K562 (cell line): Measurements from ENCODE around the gene SCN5A. TPM values are rescaled to one million over a fixed set of nuclear protein-coding genes. Genes with fewer than 3 reads are reported as not detected.

Experiments used
- ATAC-seq: fragments of 200-7000 bp; cut with Tn5 transposase; 3 replicates; pipeline ENCODE4 v1.9.1; 2020; ENCODE audit warnings: moderate library complexity
- BruUV-seq: library from RNA; stranded (reverse); fragments of 400-500 nt; replicated peaks from 2 replicates; lab custom pipeline; 2021; lab: Mats Ljungman, UMichigan
- CTCF ChIA-PET: fragments of 300-600 bp; formaldehyde crosslinking; extraction: SDS; loops from one replicate; lab custom pipeline; 2021; ENCODE audit warnings: low intra/inter-chr PET ratio; lab: Yijun Ruan, JAX
- POLR2A ChIA-PET: fragments of 300-600, 350-650 bp; sonication (Branson Sonifier 250); formaldehyde crosslinking; extraction: SDS; loops from one replicate; lab custom pipeline; 2021; ENCODE audit warnings: antibody characterized with exemption, inconsistent platforms; lab: Yijun Ruan, JAX
- DNase-seq, 4 experiments: peaks; one replicate each; pipeline versions ENCODE4 v3.0.0 to v3.0.0-alpha.2; 2011 to 2018; ENCODE audit warnings: low spot score in 3 of 4, mixed read lengths in 3 of 4; ENCODE audit errors: extremely low read depth in 1 of 4
- FAIRE-seq: peaks from 2 replicates; lab custom pipeline; 2011; peaks lifted over from hg19 to GRCh38; lab: Jason Lieb, UNC
- H2AFZ ChIP-seq: 2 replicates; pipeline ENCODE4 v1.6.0; 2011; ENCODE audit warnings: low read depth, low read length, control low read depth, inconsistent platforms
- H3K27ac ChIP-seq: fragments of 200-600 bp; 3 replicates; pipeline ENCODE4 v1.8.0; 2011; ENCODE audit warnings: low read depth, mild to moderate bottlenecking, control low read depth, inconsistent platforms, low read length, moderate library complexity, mixed read lengths; ENCODE audit errors: extremely low read depth
- H3K27me3 ChIP-seq, 2 experiments: fragments of 300-600 bp in 1 of 2; 2 replicates in 1 of 2; 3 replicates in 1 of 2; pipeline versions ENCODE4 v1.6.0 to v1.8.0; 2011; ENCODE audit warnings: inconsistent platforms in 2 of 2, low read length in 2 of 2, mild to moderate bottlenecking in 1 of 2, mixed read lengths in 1 of 2, moderate library complexity in 1 of 2; ENCODE audit not compliant: control insufficient read depth in 2 of 2, insufficient read depth in 2 of 2
- H3K36me3 ChIP-seq: fragments of 300-600 bp; 3 replicates; pipeline ENCODE4 v1.8.0; 2011; ENCODE audit warnings: mild to moderate bottlenecking, low read length, inconsistent platforms; ENCODE audit not compliant: control insufficient read depth, insufficient read depth
- H3K4me1 ChIP-seq, 2 experiments: fragments of 200-600 bp in 1 of 2; replicated peaks in 1 of 2; 2 replicates in 1 of 2; 3 replicates in 1 of 2; pipeline versions ENCODE4 v1.5.1 to v1.8.0; 2011; ENCODE audit warnings: inconsistent platforms in 2 of 2, low read length in 2 of 2, mild to moderate bottlenecking in 1 of 2, mixed read lengths in 1 of 2, moderate library complexity in 1 of 2; ENCODE audit not compliant: control insufficient read depth in 2 of 2, insufficient read depth in 2 of 2
- H3K4me2 ChIP-seq: 2 replicates; pipeline ENCODE4 v1.6.1; 2011; ENCODE audit warnings: low read length, control low read depth, inconsistent platforms, mixed read lengths; ENCODE audit not compliant: insufficient read depth
- H3K4me3 ChIP-seq: fragments of 200-600 bp; sonication (generic), shearing (Covaris generic); 2 replicates; pipeline ENCODE4 v1.5.1; 2016; ENCODE audit warnings: control low read depth, inconsistent platforms
- H3K79me2 ChIP-seq: fragments of 200-600 bp; 3 replicates; pipeline ENCODE4 v1.8.0; 2011; ENCODE audit warnings: low read length, inconsistent platforms; ENCODE audit not compliant: control insufficient read depth, insufficient read depth
- H3K9ac ChIP-seq, 2 experiments: 2 replicates each; pipeline versions ENCODE4 v1.6.0 to v1.6.1; 2011; ENCODE audit warnings: low read depth in 2 of 2, low read length in 2 of 2, control low read depth in 1 of 2, inconsistent platforms in 1 of 2, mild to moderate bottlenecking in 1 of 2, mixed read lengths in 1 of 2; ENCODE audit not compliant: insufficient read depth in 1 of 2
- H3K9me1 ChIP-seq: one replicate; pipeline ENCODE4 v1.6.0; 2011; ENCODE audit warnings: inconsistent platforms, mild to moderate bottlenecking, low read length, moderate library complexity; ENCODE audit not compliant: control insufficient read depth, insufficient read depth
- H3K9me3 ChIP-seq: replicated peaks from 2 replicates; pipeline ENCODE4 v1.5.1; 2011; ENCODE audit warnings: low read depth, low read length, inconsistent platforms; ENCODE audit not compliant: control insufficient read depth, insufficient read depth
- H4K20me1 ChIP-seq: replicated peaks from 2 replicates; pipeline ENCODE4 v1.6.1; 2011; ENCODE audit warnings: low read length, inconsistent platforms, mixed read lengths; ENCODE audit not compliant: control insufficient read depth, insufficient read depth
- C11orf30 ChIP-seq: fragments of 450-650 bp; IDR thresholded peaks from 2 replicates; pipeline ENCODE4 v1.6.1; 2016; ENCODE audit warnings: low read depth, mild to moderate bottlenecking
- GATAD2B ChIP-seq: fragments of 450-650 bp; IDR thresholded peaks from 2 replicates; pipeline ENCODE4 v1.6.1; 2017; ENCODE audit warnings: mild to moderate bottlenecking, borderline replicate concordance
- MAFF ChIP-seq: IDR thresholded peaks from 2 replicates; pipeline ENCODE4 v1.6.1; 2012; ENCODE audit warnings: low read length, improper control_type of control experiment
- MAFG ChIP-seq: fragments of 450-650 bp; conservative IDR thresholded peaks from 2 replicates; pipeline ENCODE4 v1.6.1; 2016; ENCODE audit warnings: missing genetic modification characterization, missing compliant biosample characterization
- MAFK ChIP-seq: IDR thresholded peaks from 2 replicates; pipeline ENCODE4 v1.6.1; 2011; ENCODE audit warnings: low read length, improper control_type of control experiment
- NFE2 ChIP-seq: IDR thresholded peaks from 2 replicates; pipeline ENCODE4 v1.6.1; 2014; ENCODE audit warnings: antibody characterized with exemption, low read depth
- NFE2L1 ChIP-seq: fragments of 450-650 bp; IDR thresholded peaks from 2 replicates; pipeline ENCODE4 v1.6.1; 2016; ENCODE audit warnings: missing genetic modification characterization, low read depth, mild to moderate bottlenecking, missing compliant biosample characterization, moderate library complexity, borderline replicate concordance
- ZFP30 ChIP-seq: fragments of 250-450 bp; sonication (Bioruptor Pico); IDR thresholded peaks from 2 replicates; pipeline ENCODE4 v1.8.0; 2022; ENCODE audit warnings: moderate library complexity, mild to moderate bottlenecking, inconsistent platforms, borderline replicate concordance
- ZNF316 ChIP-seq: fragments of 450-650 bp; IDR thresholded peaks from 2 replicates; pipeline ENCODE4 v1.6.1; 2016
- WGBS: fragments of 100-300 bp; shearing (Covaris generic); methylation state at CpG from one replicate; pipeline ENCODE4 v1.1.6; 2016; ENCODE audit warnings: low coverage, mixed read lengths; ENCODE audit not compliant: insufficient coverage; ENCODE audit errors: missing lambda C conversion rate; 5-methylcytosine and 5-hydroxymethylcytosine counted together
- in situ Hi-C: fragments of 300-500 bp; cut with MboI; formaldehyde crosslinking; loops from 4 replicates; pipeline ENCODE4 v1.15.0; 2018; ENCODE audit warnings: inconsistent platforms, mixed read lengths
- intact Hi-C: fragments of 100-400 bp; cut with micrococcal nuclease; formaldehyde crosslinking; loops from 2 replicates; pipeline ENCODE4 v1.14.2; 2022
- polyA plus RNA-seq, 8 experiments: library from polyadenylated mRNA; depleted of rRNA in 4 of 8; stranded (reverse) in 5 of 8; unstranded in 3 of 8; fragments of >200 nt; fragmentation: Nextera tagmentation in 2 of 8; fragmentation: Illumina TruSeq in 1 of 8; extraction: Ambion mirVana in 2 of 8; extraction: Trizol in 1 of 8; gene quantifications; 2 replicates each; pipeline versions ENCODE4 v1.2.1 to v1.2.3, GENCODE V29; 2011 to 2014; ENCODE audit warnings: inconsistent platforms in 1 of 8, missing spikeins in 1 of 8
- total RNA-seq, 7 experiments: library from RNA; depleted of rRNA in 6 of 7; stranded (reverse); fragments of >200 nt in 6 of 7; fragmentation: Illumina TruSeq in 2 of 7; extraction: Trizol in 2 of 7; gene quantifications; 2 replicates each; pipeline versions ENCODE4 v1.2.1 to v1.2.3, GENCODE V29; 2011 to 2021; ENCODE audit warnings: low replicate concordance in 1 of 7

SCN5A gene
- total and polyA plus RNA-seq, 9 of the 15 experiments (the other 6 are each of a cell fraction or from before 2014, with no cell fraction given): 0.07 to 1.4 (median 0.21) TPM; not detected in 2

GRCh38 chr3:38652934-38653333 lies 3.4 kb upstream of the SCN5A start:
- no peak overlapping the region for H3K9ac ChIP-seq
- peaks cover 6 to 18% of the 10 kb centered on the region in 2 experiments for H3K4me1 ChIP-seq
- H3K36me3 ChIP-seq: no peaks in the 10 kb centered on the region
- H3K4me2 ChIP-seq: no peak overlapping the region
- no peak overlapping the region for H3K4me3 ChIP-seq
- H3K27me3 ChIP-seq: peaks cover 10 to 36% of the 10 kb centered on the region in 2 experiments; a peak in 4 of 5 replicates
- no peak for FAIRE-seq
- BruUV-seq: no TSS peak
- no peak for DNase-seq
- no peak overlapping the region for H3K27ac ChIP-seq
- no peaks in the 10 kb centered on the region for H3K79me2 ChIP-seq
- 4% methylated on average over 1 of the region's 1 CpG for WGBS
- no peaks in the 10 kb centered on the region for H3K9me1 ChIP-seq
- in situ Hi-C loops: loop anchor here (5.0 to 10.0 kb wide), 2 partner anchors 128 to 536 kb away; no protein-coding TSS in a partner anchor
- no peak overlapping the region for H2AFZ ChIP-seq
- TF ChIP-seq NFE2L1 (tag): peak; percentile 41; the same call in 1 of the 2 replicates
- no peak for TF ChIP-seq ZFP30
- TF ChIP-seq NFE2: peak; percentile 78
- TF ChIP-seq MAFK: peak; percentile 58
- peak; percentile 79 for TF ChIP-seq MAFF
- TF ChIP-seq C11orf30: peak; percentile 79
- TF ChIP-seq MAFG (tag): peak; percentile 82
- TF ChIP-seq ZNF316: peak; percentile 90
- TF ChIP-seq GATAD2B: no peak
- TF ChIP-seq, all 486 proteins: peak for 7
- H3K9me3 ChIP-seq: no peaks in the 10 kb centered on the region
- intact Hi-C loops: loop anchor here (10.0 kb wide), 2 partner anchors 352 to 518 kb away; partner anchors contain the start of genes ACAA1 and MYD88
- ATAC-seq: no peak
- CTCF ChIA-PET: no interaction called here
- POLR2A ChIA-PET: no interaction called here
- H4K20me1 ChIP-seq: no peaks in the 10 kb centered on the region; the same call in 1 of the 2 replicates
